Lung (tissue), 12 donors: ENCODE results near the gene NFATC2. TPM values are rescaled to one million over a fixed set of nuclear protein-coding genes. Genes with fewer than 3 reads are reported as not detected.

Experiments used
- ATAC-seq: fragments of 200-7000 bp; cut with Tn5 transposase; one replicate; pipeline ENCODE4 v1.9.1; 2020; ENCODE audit warnings: moderate number of reproducible peaks; ENCODE audit not compliant: insufficient read depth, low FRiP score
- DNase-seq, 3 donors: peaks; one replicate each; pipeline ENCODE4 v3.0.0-alpha.2; 2013 to 2017
- H3K27ac ChIP-seq, 2 donors: one replicate each; pipeline ENCODE4 v1.5.1; 2013; ENCODE audit warnings: mild to moderate bottlenecking in 2 of 2, moderate library complexity in 2 of 2, control low read depth in 1 of 2, inconsistent platforms in 1 of 2, low read depth in 1 of 2, low read length in 1 of 2
- H3K27me3 ChIP-seq, 3 donors: one replicate each; pipeline ENCODE4 v1.5.1; 2013; ENCODE audit warnings: low read length in 2 of 3; ENCODE audit not compliant: control insufficient read depth in 3 of 3, insufficient read depth in 3 of 3
- H3K36me3 ChIP-seq, 4 donors: one replicate each; pipeline ENCODE4 v1.5.1; 2013; ENCODE audit warnings: low read length in 4 of 4, mild to moderate bottlenecking in 1 of 4, moderate library complexity in 1 of 4; ENCODE audit not compliant: control insufficient read depth in 4 of 4, insufficient read depth in 4 of 4
- H3K4me1 ChIP-seq, 5 donors: one replicate each; pipeline ENCODE4 v1.5.1; 2013; ENCODE audit warnings: low read length in 5 of 5, mild to moderate bottlenecking in 2 of 5, moderate library complexity in 1 of 5; ENCODE audit not compliant: control insufficient read depth in 5 of 5, insufficient read depth in 5 of 5
- H3K4me3 ChIP-seq: one replicate; pipeline ENCODE4 v1.5.1; 2013; ENCODE audit warnings: mild to moderate bottlenecking, control low read depth, moderate library complexity
- H3K9ac ChIP-seq, 2 donors: one replicate each; pipeline ENCODE4 v1.5.1; 2013; ENCODE audit warnings: low read length in 2 of 2, control low read depth in 1 of 2; ENCODE audit not compliant: insufficient read depth in 1 of 2
- H3K9me3 ChIP-seq, 4 donors: one replicate each; pipeline ENCODE4 v1.5.1; 2013; ENCODE audit warnings: low read length in 3 of 4, mild to moderate bottlenecking in 1 of 4, moderate library complexity in 1 of 4; ENCODE audit not compliant: control insufficient read depth in 4 of 4, insufficient read depth in 3 of 4
- WGBS, 2 donors: extraction: QIAGEN DNeasy Blood & Tissue Kit; methylation state at CpG; one replicate each; pipeline ENCODE4 v1.1.7; 2013; 5-methylcytosine and 5-hydroxymethylcytosine counted together
- polyA plus RNA-seq, 2 donors: library from polyadenylated mRNA; stranded (reverse); fragments of 200-250 nt; gene quantifications; one replicate each; pipeline ENCODE4 v1.2.1, GENCODE V29; 2013
- total RNA-seq, 2 donors: library from RNA; depleted of rRNA in 1 of 2; stranded (reverse); fragments of >200 nt in 1 of 2; gene quantifications; one replicate each; pipeline ENCODE4 v1.2.1, GENCODE V29; 2014 to 2021
- TF ChIP-seq, protein P1 (sequence below): IDR thresholded peaks from 2 replicates; pipeline ENCODE4 v1.5.1; 2012; ENCODE audit warnings: mild to moderate bottlenecking; ENCODE audit errors: control extremely low read depth, extremely low read depth
- donor health status: control.
- donor health status: control.
- donor health status: Bipolar disorder and iron deficiency.
- donor health status: healthy.
- donor health status: DM: yes; HTN: yes; CAD: no.

The NFATC2 gene
- total and polyA plus RNA-seq, 4 donors, result 1.3 to 8.7 (median 4.7) TPM

DNA sequence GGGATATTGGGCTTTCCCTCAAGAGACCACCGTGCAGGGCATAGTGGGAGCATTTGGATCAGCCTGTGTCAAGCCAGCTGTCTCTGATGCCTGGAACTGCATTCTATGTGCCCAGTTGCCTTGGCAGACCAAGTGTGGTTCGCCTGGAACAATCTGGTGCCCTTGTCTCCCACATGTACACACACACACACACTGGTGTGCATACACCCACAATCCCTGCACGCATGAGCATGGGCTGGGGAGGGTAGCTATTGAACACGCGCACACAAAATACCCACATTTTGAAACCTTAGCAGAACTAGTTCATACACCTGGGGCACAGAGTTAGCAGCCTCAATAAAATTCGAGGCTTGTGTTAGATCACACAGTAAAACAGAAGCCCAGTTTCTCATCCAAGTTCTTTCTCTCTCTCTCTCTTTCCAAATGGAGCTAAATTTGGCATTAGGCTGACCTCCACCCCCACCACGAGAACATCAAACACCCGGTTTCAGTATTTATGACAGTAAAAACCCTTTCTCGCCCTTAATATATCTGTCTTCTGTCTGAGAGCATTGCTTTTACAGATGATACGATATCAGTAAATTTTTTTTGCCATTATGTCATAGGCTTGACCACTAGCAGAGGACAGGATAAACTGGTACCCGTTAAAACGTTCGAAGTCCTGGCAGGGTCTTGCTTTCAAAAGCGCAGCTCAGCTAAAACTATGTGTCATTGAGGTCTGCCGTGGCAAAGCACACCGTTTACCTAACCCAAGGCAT, 18.2 kb upstream of the NFATC2 start:
- WGBS, 2 donors, result 35 to 47% methylated on average over 16 of the region's 16 CpGs
- H3K9ac ChIP-seq, result peak overlapping the region in 1 of 2 donors; percentile 81
- TF ChIP-seq, protein P1, sequence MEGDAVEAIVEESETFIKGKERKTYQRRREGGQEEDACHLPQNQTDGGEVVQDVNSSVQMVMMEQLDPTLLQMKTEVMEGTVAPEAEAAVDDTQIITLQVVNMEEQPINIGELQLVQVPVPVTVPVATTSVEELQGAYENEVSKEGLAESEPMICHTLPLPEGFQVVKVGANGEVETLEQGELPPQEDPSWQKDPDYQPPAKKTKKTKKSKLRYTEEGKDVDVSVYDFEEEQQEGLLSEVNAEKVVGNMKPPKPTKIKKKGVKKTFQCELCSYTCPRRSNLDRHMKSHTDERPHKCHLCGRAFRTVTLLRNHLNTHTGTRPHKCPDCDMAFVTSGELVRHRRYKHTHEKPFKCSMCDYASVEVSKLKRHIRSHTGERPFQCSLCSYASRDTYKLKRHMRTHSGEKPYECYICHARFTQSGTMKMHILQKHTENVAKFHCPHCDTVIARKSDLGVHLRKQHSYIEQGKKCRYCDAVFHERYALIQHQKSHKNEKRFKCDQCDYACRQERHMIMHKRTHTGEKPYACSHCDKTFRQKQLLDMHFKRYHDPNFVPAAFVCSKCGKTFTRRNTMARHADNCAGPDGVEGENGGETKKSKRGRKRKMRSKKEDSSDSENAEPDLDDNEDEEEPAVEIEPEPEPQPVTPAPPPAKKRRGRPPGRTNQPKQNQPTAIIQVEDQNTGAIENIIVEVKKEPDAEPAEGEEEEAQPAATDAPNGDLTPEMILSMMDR, result no peak
- peaks cover 0 to 33% (median 15%) of the 10 kb centered on the region in 5 donors for H3K4me1 ChIP-seq
- no peaks in the 10 kb centered on the region for H3K9me3 ChIP-seq
- DNase-seq (peak in 2 of 3 donors; percentile 56 to 72), ATAC-seq (no peak)
- H3K36me3 ChIP-seq, result peaks cover 0 to 1% (median 0%) of the 10 kb centered on the region in 4 donors
- H3K27ac ChIP-seq, result no peak overlapping the region
- peaks cover 0 to 13% (median 3%) of the 10 kb centered on the region in 3 donors for H3K27me3 ChIP-seq
- H3K4me3 ChIP-seq, result no peak overlapping the region

DNA sequence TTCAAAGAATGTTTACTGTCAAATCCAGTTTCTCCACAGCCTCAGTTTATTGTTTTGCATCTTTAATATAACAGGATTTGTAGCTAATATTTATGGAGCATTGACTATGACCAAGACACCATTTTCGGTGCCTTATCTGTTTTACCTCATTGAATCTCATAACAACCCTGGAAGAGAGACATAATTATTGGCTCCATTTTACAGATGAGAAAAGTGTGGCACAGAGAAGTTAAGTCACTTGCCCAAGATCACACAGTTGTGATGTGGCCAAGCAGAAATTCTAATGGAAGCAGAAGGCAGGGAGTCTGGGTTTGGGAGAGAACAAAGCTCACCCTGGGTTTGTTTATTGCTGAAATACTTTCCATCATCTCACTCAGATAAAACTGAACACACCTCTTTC, 17.5 kb upstream of the NFATC2 start:
- TF ChIP-seq, protein P1, result no peak
- peaks cover 0 to 1% (median 0%) of the 10 kb centered on the region in 4 donors for H3K36me3 ChIP-seq
- no peak overlapping the region for H3K9ac ChIP-seq
- WGBS, 2 donors, result 91 to 96% methylated on average over 1 of the region's 1 CpG
- H3K27me3 ChIP-seq, result peaks cover 0 to 13% (median 3%) of the 10 kb centered on the region in 3 donors
- no peak overlapping the region for H3K4me3 ChIP-seq
- H3K4me1 ChIP-seq, result peaks cover 0 to 33% (median 15%) of the 10 kb centered on the region in 5 donors
- H3K27ac ChIP-seq, result no peak overlapping the region
- DNase-seq (peak in 1 of 3 donors; percentile 28), ATAC-seq (no peak)
- H3K9me3 ChIP-seq, result no peaks in the 10 kb centered on the region

DNA sequence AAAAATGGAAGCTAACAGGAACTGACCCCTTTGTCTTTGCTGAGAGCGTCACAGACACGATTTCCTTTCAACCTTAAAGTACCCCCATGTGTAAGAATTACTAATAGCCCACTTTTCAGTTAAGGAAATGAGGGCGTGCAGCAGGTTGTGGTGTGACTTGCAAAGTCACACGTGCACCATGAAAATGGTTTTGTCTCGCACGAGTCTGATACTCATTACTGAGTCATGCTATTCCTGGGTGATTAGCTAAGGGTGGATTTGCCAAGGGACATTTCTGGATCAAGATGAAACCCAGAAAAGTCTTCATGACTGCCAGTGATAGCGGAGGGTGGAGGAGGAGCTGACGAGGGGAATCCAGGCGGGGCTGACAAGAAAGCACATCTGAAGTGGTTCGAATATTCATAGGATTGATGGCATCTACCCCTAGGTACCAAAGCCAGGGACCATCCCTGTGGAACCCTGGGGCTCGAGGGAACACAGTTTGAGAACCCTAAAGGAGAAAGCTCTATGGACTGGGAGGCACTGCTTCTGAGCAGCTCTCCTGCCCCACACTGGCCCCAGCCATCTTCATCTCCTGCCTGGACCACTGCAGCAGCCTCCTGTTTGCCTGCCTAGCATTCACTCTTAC, 12.1 kb upstream of the NFATC2 start:
- H3K4me1 ChIP-seq, result no peaks in the 10 kb centered on the region
- no peaks in the 10 kb centered on the region for H3K9me3 ChIP-seq
- H3K27ac ChIP-seq, result no peak overlapping the region
- TF ChIP-seq, protein P1, result no peak
- 56 to 58% methylated on average over 11 of the region's 11 CpGs for WGBS, 2 donors
- peaks cover 0 to 4% (median 0%) of the 10 kb centered on the region in 3 donors for H3K27me3 ChIP-seq
- DNase-seq (no peak), ATAC-seq (no peak)
- no peak overlapping the region for H3K4me3 ChIP-seq
- H3K9ac ChIP-seq, result no peak overlapping the region
- H3K36me3 ChIP-seq, result peaks cover 0 to 1% (median 0%) of the 10 kb centered on the region in 4 donors
